GM18867 (cell line): ENCODE measurements around the gene SLC22A3.
"Not testable (repeated sequence)": the region's sequence is repeated elsewhere in the genome, so short reads cannot be mapped to it uniquely, and the experiment has no call there.

Source experiments
- ATAC-seq: cut with Tn5 transposase; IDR thresholded peaks from one replicate; pipeline ENCODE4 v1.9.1; 2021; ENCODE audit warnings: mild to moderate bottlenecking, moderate library complexity; ENCODE audit not compliant: unreplicated experiment

The SLC22A3 gene

GRCh38 chr6:160367798-160368547 lies 19.8 kb downstream of the SLC22A3 start:
- ATAC-seq, result no peak

- no peak for ATAC-seq
Measured at GRCh38 chr6:160368670-160369069, 20.5 kb downstream of the SLC22A3 start.

DNA sequence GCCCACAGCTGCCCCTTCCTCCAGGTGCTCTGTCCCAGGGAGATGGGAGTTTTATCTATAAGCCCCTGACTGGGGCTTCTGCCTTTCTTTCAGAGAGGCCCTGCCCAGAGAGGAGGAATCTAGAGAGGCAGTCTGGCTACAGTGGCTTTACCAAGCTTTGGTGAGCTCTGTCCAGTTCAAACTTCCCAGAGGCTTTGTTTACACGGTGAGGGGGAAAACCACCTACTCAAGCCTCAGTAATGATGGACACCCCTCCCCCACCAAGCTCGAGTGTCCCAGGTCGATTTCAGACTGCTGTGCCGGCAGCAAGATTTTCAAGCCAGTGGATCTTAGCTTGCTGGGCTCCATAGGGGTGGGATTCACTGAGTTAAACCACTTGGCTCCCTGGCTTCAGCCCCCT lies 25.4 kb downstream of the SLC22A3 start:
- ATAC-seq, result not testable (repeated sequence)

GRCh38 chr6:160374836-160375560 lies 26.8 kb downstream of the SLC22A3 start:
- ATAC-seq, result no peak

GRCh38 chr6:160375561-160375949 lies 27.4 kb downstream of the SLC22A3 start:
- ATAC-seq, result no peak

GRCh38 chr6:160376445-160376844 lies 28.3 kb downstream of the SLC22A3 start:
- no peak for ATAC-seq

- ATAC-seq, result no peak
Measured at GRCh38 chr6:160378218-160378617, 30.0 kb downstream of the SLC22A3 start.

DNA sequence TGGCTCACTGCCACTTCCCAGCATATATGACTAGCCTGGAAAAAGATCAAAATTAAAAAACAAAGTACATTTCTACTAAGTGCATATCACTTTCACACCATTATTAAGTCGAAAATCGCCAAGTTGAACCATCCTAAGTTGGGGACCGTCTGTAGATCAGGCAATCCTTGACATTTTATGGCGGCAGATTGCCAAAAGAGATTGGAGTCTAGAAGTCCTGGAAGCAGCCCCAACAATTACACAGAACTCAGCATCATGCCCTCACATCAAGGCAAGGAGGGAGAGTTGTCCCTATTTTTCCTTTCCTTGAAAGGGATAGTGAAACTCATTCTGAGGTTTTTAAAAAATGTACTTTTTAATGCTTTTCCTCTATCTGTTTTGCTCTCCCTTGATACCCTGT lies 30.7 kb downstream of the SLC22A3 start:
- no peak for ATAC-seq

GRCh38 chr6:160379466-160379865 lies 31.3 kb downstream of the SLC22A3 start:
- ATAC-seq, result no peak

GRCh38 chr6:160382946-160383345 lies 34.8 kb downstream of the SLC22A3 start:
- ATAC-seq, result no peak

GRCh38 chr6:160386869-160387530 lies 38.8 kb downstream of the SLC22A3 start:
- ATAC-seq, result no peak

GRCh38 chr6:160387916-160388643 lies 39.9 kb downstream of the SLC22A3 start:
- no peak for ATAC-seq

- no peak for ATAC-seq
Measured at GRCh38 chr6:160388922-160389321, 40.7 kb downstream of the SLC22A3 start.

DNA sequence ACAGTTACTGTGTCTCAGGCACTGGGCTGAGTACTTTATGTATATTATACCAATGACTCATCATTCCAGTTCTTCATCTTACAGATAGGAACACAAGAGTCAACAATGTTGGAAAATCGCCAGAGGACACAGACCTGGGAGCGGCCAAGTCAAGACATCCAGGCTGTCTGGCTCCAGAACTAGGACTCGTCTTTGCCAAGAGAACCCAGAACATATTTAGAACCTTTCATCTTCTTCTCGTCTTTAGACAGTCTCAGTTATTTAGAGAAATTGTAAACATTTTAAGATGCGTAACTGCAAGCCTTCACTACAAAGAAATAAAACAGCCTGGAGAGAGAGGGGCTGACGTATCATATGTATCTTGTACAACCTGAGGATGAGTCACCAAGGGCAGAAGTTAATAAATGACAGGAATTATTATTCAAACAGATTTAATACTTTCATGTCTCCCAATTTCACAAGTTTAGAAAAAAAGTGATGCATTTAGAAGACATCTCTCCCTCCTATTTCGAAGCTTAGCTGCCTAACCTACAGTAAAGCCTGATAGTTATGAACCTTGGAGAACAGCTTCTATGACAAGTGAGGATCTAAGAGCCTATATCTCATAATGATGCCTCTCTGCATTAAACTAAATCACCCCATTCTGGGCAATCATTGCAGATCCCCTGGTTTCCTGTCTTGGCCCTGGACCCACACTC lies 43.4 kb downstream of the SLC22A3 start:
- ATAC-seq, result no peak

GRCh38 chr6:160393442-160393841 lies 45.3 kb downstream of the SLC22A3 start:
- not testable (repeated sequence) for ATAC-seq

- ATAC-seq, result no peak
Measured at GRCh38 chr6:160393891-160394653, 45.9 kb downstream of the SLC22A3 start.

DNA sequence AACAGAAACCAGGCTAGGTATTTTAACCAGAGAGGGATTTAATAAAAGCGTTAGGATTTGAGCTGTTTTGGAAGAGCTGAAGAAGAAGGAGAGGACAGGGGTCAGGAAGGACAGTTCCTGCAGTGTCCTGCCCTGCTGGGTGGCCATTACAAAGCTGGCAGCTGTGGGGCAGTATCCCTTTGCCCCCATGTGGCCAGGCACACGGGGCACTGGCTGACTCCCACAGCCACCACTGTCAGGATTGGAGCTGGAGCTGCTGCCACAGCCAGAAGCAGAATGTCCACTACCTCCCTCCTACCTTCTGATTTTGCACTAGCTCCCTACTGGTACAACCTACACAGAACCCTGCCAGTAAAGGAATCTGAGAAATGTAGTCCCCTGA lies 46.5 kb downstream of the SLC22A3 start:
- ATAC-seq, result no peak

DNA sequence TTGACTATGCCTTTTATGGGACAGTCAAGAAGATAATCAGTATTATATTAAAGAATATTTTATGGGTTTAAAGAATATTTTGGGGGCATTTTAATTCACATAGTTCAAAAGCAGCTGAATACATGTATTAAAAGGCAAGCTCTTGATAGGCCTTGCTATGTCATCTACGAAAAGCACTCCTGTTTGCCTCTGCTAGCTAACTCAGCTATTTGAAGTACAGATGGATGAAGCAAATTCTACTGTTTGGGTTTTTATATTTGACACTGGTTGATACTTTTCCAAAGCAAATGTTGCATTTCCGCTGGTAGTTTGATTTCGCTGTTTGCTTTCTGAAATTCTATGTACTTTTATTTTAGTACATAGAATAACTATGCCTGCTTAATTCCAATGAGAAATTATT lies 47.0 kb downstream of the SLC22A3 start:
- ATAC-seq, result no peak

- ATAC-seq, result no peak
Measured at GRCh38 chr6:160396292-160396691, 48.1 kb downstream of the SLC22A3 start.
